HEK293T (cell line): Measurements from ENCODE around the gene KLHDC4.

Source experiments
- CTBP1 ChIP-seq: fragments of 450-650 bp; IDR thresholded peaks from 2 replicates; pipeline ENCODE4 v1.6.1; 2016; ENCODE audit warnings: borderline replicate concordance
- FOXA1 ChIP-seq: fragments of 450-650 bp; IDR thresholded peaks from 2 replicates; pipeline ENCODE4 v1.6.1; 2016; ENCODE audit warnings: mild to moderate bottlenecking
- FOXK2 ChIP-seq: fragments of 450-650 bp; IDR thresholded peaks from 2 replicates; pipeline ENCODE4 v1.6.1; 2016; ENCODE audit warnings: mild to moderate bottlenecking
- FOXM1 ChIP-seq: fragments of 450-650 bp; IDR thresholded peaks from 2 replicates; pipeline ENCODE4 v1.6.1; 2017; ENCODE audit warnings: mild to moderate bottlenecking, borderline replicate concordance
- HDGF ChIP-seq: fragments of 450-650 bp; IDR thresholded peaks from 2 replicates; pipeline ENCODE4 v1.6.1; 2017; ENCODE audit warnings: antibody characterized with exemption, borderline replicate concordance
- LEF1 ChIP-seq: fragments of 450-650 bp; IDR thresholded peaks from 2 replicates; pipeline ENCODE4 v1.6.1; 2017; ENCODE audit warnings: mild to moderate bottlenecking, borderline replicate concordance
- NFRKB ChIP-seq: fragments of 450-650 bp; IDR thresholded peaks from 2 replicates; pipeline ENCODE4 v1.6.1; 2016; ENCODE audit warnings: mild to moderate bottlenecking, moderate library complexity
- SP1 ChIP-seq: fragments of 450-650 bp; IDR thresholded peaks from 2 replicates; pipeline ENCODE4 v1.6.1; 2017
- SUZ12 ChIP-seq: fragments of 450-650 bp; IDR thresholded peaks from 2 replicates; pipeline ENCODE4 v1.6.1; 2016; ENCODE audit warnings: mild to moderate bottlenecking
- TARDBP ChIP-seq: fragments of 450-650 bp; IDR thresholded peaks from 2 replicates; pipeline ENCODE4 v1.6.1; 2016
- ZNF384 ChIP-seq: fragments of 450-650 bp; IDR thresholded peaks from 2 replicates; pipeline ENCODE4 v1.6.1; 2016

DNA sequence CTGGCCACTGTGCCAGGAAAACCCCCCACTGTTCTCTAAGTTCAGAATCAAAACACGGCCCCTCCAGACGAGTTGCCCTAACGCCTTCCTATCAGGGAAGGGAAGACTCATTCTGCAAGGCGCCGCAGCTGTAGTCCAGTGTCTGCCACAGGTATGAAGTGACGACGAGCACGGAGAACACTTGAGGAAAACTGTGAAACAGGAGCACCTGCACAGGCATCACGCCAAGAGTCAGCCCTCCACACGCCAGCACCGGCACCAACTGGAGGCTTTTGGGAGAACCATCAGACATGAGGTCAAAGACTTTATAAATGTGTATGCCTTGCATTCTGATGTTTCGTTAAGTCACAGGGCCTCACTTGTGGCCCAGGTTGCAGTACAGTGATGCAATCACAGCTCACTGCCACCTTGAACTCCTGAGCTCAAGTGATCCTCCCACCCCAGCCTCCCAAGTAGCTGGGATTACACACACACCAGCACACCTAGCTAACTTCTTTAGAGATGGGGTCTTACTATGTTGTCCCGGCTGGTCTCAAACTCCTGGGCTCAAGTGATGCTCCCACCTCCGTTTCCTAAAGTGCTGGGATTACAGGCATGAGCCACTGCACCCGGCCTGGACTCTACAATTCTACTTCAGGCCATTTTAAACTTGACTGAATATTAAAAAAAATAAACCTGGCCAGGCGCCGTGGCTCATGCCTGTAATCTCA, 22.9 kb downstream of the KLHDC4 start:
- TF ChIP-seq SUZ12 (no peak), NFRKB (no peak), FOXK2 (no peak), FOXM1 (no peak), FOXA1 (no peak), SP1 (no peak), CTBP1 (no peak), LEF1 (no peak), ZNF384 (no peak), HDGF (no peak), TARDBP (no peak)
